Loucy (cell line): Measurements from ENCODE around the gene CNTNAP2.

ENCODE experiments used
- EZH2phosphoT487 ChIP-seq: fragments of 200-600 bp; IDR thresholded peaks from 2 replicates; pipeline ENCODE4 v1.6.1; 2018; ENCODE audit warnings: antibody characterized with exemption, mild to moderate bottlenecking, moderate library complexity, borderline replicate concordance
- TF ChIP-seq, protein P1 (sequence below): fragments of 200-600 bp; sonication (generic); conservative IDR thresholded peaks from 2 replicates; pipeline ENCODE4 v1.5.1; 2014; ENCODE audit warnings: mild to moderate bottlenecking, antibody characterized with exemption, low read length

DNA sequence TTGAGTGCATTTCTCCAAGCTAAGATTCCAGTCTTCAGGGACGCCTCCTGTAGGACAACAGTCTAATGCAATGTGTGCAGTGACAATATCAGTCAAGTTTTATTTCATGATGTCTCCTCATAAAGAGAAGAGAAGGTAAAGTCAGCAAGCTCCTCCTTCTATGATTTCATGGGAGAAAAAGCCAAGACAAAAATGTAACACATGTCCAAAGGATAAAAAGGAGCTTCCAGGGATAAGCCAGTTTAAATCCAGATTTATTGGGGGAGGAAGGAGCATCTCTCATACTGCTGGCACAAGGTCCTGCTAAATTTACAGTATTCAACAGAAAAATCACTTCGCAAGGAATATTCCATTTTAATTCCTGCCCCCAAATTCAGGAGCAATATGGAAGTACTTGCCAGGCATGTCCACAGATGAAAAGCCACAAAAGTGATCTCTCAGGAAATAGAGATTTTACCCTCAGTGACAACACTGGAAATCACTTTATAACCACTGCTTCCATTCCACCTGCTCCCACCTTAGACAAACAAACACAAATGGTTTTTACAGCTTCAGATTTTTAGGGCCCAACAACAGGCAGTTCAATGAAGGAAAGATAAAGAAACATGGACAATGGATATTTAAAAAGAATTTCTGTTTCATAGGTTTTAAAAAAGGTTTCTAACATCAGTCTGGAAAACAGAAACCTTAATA, 1796.5 kb downstream of the CNTNAP2 start:
- TF ChIP-seq, protein P1, sequence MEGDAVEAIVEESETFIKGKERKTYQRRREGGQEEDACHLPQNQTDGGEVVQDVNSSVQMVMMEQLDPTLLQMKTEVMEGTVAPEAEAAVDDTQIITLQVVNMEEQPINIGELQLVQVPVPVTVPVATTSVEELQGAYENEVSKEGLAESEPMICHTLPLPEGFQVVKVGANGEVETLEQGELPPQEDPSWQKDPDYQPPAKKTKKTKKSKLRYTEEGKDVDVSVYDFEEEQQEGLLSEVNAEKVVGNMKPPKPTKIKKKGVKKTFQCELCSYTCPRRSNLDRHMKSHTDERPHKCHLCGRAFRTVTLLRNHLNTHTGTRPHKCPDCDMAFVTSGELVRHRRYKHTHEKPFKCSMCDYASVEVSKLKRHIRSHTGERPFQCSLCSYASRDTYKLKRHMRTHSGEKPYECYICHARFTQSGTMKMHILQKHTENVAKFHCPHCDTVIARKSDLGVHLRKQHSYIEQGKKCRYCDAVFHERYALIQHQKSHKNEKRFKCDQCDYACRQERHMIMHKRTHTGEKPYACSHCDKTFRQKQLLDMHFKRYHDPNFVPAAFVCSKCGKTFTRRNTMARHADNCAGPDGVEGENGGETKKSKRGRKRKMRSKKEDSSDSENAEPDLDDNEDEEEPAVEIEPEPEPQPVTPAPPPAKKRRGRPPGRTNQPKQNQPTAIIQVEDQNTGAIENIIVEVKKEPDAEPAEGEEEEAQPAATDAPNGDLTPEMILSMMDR: no peak
- no peak for TF ChIP-seq EZH2phosphoT487
